Uterus (tissue), 2 donors: ENCODE results near the gene CEACAM16.

Experiments
- CTCF ChIP-seq, 4 experiments: fragments of 200-600 bp in 2 of 4; fragments of 450-650 bp in 2 of 4; sonication (generic) in 2 of 4; IDR thresholded peaks; one replicate each; pipeline ENCODE4 v1.5.1; 2016 to 2019; ENCODE audit warnings: antibody characterized with exemption in 4 of 4, mild to moderate bottlenecking in 2 of 4, moderate library complexity in 1 of 4
- POLR2A ChIP-seq, 2 donors: fragments of 450-650 bp; IDR thresholded peaks; one replicate each; pipeline ENCODE4 v1.6.1; 2016; ENCODE audit warnings: antibody characterized with exemption in 2 of 2, mild to moderate bottlenecking in 1 of 2, moderate library complexity in 1 of 2

DNA sequence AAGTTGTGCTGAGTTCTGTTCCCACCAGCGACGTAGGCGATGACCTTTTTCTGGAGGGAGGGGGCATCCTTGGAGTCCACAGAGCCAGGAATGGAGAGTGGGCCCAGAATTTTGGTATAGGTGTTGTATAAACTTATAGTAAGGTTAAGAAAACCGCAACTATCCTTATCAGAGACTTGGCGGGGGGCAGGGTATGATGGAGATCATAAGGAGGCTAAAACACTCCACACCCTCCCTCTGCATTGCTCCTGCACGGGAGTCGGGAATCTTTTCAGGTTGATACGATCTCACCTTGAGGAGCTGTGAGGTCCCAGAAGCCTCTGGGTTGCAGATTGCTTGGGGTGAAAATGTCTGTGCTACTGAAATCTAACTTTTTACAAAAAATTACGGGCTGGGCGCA, 34.0 kb upstream of the CEACAM16 start:
- TF ChIP-seq CTCF (IDR thresholded peaks at IDR 0.05) (no peak), POLR2A (IDR thresholded peaks at IDR 0.05) (no peak)
